SW 1271 (cell line): ENCODE measurements around the gene WASF3.

Experiments used
- DNase-seq, 2 experiments: peaks; one replicate each; lab custom pipeline; 2025; lab: John Stamatoyannopoulos, UW

The WASF3 gene

DNA sequence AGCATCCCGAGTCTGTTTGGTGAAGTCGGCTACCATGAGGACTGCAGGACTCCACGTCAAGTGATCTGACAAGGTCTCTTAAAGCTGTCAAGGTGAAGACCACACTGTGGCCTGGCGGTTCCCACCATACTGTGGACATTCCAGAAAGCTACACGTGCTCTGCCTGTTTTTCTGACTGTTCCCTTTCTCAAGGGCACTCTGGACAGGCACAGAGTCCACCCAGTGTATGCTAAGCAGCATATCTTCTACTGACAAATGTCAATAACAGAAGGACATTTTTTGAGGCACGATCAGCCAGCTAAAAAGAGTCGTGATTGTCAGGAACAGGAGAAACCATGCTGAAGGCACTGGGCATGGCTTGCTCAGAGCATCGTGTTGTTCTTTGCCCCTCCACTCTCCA is 12.8 kb upstream of the WASF3 start:
- DNase-seq: no peak

DNA sequence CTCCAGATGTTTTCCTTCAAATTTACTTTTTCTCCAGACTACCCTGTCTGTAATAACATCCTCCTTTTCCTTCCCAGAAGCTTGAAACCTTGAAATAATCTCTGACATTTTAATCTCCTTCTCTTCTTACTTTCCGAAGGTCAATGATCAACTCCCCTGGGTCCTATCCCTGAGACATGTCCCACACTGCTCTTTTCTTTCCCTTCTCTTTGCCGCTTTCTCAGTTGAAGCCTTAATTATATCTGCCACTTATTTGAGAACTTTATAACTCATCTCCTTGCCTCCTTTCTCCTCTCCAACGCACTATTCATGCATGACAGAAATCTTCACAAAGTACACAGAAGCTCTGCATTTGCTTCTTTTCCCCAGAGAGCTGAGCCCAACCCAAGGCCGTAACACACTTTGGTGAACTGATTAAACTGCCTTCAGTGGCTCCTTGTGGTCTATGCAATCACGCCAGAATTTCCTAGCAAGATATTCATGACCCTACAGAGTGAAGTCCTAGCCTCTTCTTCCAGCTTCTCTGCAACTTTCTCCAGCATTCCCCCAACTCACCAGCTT is 9.2 kb upstream of the WASF3 start:
- no peak for DNase-seq

DNA sequence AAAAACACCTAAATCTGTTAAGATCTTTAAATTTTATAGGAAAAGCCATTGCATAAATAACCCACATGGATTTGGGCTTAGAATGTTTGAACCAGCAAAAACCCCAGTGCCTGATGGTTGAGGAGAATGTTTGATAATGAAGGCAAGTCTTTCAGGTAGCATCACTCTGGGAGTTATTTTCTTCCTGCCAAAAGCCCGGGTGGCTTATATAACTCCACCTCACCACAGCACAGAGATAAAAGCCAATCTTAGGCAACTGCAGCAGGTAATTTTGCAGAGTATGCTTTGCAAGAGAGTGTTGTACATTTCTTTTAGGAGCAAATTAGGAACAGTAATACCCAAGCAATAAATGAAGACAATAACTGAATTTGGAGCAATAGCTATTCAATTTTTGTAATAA is 7.8 kb upstream of the WASF3 start:
- no peak for DNase-seq

DNA sequence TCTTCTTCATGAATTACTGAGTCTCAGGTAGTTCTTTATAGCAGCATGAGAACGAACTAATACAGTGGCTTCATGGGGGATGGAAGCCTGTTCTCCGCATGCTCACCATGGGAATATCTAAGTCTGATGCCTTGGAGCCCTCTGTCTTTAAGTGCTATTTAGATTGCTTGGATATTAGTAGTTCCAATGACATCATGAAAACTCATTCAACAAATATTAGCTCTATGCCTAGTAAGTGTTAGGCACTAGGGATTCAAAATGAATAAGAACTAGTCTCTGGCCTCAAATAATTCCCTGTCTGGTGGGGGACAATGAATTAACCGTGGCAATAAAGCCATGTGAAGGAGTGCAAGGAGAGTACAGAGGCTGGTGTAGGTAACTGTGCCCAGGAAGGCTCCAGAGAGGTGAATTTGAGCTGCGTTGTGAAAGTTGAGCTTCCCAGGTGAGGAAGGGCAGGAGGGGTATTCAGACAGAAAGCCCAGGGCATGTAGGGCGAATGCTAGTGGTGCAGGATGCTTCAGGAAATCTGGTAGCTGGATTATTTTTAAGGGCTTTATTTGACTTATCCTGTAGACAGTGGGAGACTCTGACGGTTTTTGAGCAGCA is 6.1 kb upstream of the WASF3 start:
- no peak for DNase-seq

DNA sequence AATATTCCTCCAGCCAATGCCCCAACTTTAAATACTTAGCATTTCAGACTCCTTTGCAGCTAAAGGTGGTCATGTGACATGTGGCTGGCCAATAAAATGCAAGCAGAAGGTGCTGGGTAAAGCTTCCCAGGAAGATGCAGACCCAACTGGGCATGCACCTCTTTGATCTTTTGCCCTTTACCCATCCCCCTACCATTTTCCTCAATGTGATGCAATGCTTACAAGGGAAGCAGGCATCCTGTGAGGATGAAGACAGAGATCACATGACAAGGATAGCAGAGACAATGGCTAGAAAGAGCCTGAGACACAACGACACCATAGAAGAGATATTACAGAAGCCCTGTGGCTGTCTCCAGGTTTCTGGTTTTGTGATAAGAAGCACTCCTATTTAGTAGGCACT is 2.1 kb upstream of the WASF3 start:
- DNase-seq: no peak

DNA sequence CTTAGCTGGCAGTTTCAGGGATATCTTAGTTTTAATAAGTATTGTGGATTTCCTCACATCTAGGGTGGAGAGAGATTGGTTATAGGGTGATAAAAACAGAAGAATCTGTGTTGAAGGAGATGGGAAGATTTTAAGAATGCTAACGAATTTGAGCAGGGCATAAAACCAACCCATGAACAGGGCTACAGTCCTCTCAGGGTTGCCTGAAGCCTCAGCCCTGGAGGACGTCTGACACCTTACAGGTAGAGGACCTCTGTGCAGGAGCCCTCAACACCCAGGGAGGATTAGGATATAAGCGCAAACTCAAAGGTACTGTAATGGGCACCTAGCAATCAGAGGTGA is 461 bp upstream of the WASF3 start:
- DNase-seq: no peak

DNA sequence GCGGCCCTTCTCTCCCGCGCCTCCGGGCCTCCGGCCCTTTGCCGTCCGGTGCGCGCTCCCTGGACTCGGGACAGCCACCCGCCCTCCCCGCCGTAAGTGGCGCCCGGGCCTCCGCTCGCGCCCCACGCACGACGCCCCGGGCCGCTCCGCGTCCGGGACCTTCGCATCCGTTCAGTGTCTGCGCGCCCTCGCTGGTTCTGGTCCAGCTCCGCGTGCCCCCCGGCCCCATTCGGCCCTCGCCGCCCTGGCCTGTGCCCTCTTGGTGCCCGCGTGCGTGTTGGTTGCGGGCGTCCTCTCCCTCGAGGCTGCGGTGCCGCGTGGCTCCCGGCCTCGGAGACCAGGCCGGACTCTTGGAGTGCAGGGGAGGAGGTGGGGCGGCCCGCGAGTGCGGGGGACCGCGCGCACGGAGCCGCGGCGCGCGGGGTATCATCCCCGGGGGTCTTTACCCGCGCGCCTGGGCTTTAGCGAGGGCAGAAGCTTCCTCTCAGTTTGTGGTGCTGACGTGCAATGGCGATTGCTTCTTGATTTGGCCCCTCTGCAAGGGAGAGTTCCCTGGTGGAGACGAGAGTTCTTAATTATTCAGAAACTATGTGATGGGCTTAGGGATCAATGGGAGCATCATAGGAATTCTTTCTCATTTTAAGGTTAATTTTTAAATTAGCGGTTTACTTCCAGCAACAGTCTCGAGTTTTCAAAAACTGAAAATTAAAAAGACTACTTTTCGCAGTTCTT is 757 bp downstream of the WASF3 start:
- no peak for DNase-seq

DNA sequence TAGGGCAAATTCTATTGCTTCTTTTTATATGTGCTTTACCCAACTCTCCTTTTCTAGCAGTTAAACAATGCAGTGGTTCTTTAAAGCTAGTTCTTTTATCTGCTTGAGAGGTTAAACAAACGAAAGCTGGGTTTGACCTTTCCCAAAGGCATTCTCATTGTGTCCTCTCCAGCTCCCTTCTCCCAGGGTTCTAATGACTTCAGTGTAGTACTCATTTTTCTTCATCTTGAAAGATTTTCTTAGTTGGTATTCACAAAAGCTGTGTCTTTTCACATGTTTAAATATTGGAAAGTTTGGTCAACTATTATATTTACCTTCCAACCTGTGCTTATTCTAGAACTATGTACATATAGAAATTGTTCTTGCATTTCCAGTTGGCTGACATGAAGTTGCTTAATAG is 1.5 kb downstream of the WASF3 start:
- no peak for DNase-seq

DNA sequence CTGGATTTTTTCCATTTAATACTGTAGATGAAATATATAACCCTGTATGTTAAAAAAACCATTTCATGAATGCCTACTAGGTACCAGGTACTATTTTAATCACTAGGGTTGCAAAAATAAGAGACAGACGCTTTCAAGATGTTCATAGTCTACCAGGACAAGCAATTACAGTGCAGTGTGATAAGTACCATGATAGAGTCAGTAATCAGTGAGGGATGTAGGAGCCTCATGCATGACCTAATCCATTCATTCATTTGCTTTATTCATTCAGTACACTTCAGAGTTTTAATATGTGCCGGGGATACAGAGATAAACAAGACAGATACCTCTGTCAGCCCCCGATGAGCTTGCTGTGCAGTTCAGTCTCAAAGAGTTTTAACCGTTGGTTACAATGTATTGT is 3.0 kb downstream of the WASF3 start:
- no peak for DNase-seq

DNA sequence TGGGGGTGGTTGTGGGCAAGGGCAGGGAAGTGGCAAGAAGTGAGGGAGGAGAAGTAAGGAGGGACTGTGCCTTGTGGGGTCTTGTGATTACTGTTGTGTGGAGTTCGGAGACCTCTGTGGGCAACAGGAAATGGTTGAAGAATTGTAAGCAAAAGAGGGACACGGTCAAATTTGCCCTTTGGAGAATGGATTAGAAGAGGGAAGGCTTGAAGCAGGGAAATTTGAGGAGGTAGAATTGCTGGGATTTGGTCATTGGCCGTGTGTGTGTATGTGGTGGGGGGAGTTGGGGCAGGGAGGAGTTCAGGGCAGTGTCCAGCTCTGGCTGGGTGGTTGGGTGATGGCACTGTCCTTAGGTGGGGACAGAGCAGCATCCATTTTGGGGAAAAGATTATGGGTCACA is 3.6 kb downstream of the WASF3 start:
- no peak for DNase-seq

DNA sequence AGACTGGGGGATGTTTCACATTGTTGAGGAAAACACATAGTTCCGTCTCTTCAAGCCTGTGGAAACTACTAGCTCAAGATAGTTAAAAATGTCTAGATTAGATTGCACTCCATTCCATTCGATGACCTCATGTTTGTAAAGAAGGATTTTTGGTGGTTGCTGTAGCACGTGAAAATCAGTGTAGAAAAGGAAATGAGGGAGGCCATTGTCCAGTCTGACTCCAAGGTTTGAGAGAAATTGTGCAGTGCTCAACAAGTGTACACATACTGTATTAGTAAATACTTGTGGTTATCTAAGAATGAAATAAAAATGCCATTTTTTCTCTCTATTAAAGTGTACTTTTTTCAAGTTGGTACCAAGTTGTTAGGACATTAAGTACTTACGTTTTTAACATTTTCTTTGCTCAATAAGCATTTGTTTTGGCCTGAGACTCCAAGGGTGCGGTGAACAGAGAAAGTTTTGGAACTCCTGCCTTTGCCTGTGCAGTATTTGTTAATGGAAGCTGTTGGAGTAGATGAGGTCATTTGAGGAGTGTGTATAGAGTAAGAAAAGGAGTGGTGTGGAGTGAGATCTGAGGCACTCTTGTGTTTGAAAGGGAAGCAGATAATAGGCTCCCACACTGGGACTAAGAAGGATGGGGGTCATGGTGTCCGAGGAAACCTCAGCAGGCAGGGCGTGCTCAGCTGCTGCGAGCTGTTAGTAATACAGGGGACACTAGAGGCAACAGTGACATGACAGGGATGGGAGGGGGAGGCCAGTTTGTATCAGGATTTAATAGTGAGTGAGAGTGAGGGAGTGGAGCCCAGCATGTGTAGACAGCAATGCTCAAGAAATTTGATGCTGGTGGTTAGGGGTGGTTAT is 4.4 kb downstream of the WASF3 start:
- DNase-seq: no peak

DNA sequence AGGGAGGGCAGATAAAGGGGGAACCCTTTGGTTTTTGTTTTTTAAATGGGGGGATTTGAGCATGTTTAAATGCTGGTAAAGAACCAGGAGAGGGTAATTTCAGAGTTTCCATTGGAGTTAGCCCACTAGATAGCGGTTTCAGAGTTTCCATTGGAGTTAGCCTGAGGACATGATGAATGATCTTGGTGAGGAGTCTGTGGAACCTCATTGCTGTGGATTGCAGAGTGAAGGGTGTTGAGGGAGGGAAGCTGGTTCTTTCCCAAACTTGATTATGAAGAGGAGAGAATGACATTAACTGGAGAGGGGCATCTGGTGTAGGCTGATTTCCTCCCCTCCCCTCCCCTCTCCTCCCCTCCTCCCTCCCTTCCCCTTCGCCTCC is 5.0 kb downstream of the WASF3 start:
- no peak for DNase-seq

DNA sequence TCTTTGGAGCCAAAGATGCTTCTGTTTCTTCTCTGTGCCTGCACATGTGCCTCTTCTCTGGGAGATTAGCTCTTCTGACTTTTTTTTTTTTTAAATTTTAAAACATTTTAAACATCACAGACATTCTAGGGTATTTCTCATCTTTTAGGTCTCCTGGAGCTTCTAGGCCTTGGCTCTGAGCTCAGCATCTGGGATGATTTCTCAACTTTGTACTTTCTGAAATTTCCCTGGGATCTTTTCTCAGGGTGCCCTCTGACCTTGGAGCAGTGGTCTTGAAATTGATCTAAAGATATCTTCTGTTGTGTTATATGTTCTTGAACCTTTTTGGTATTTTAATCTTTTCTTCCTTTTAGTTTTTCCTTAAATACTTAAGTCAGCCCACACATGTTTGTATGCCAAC is 6.2 kb downstream of the WASF3 start:
- no peak for DNase-seq

DNA sequence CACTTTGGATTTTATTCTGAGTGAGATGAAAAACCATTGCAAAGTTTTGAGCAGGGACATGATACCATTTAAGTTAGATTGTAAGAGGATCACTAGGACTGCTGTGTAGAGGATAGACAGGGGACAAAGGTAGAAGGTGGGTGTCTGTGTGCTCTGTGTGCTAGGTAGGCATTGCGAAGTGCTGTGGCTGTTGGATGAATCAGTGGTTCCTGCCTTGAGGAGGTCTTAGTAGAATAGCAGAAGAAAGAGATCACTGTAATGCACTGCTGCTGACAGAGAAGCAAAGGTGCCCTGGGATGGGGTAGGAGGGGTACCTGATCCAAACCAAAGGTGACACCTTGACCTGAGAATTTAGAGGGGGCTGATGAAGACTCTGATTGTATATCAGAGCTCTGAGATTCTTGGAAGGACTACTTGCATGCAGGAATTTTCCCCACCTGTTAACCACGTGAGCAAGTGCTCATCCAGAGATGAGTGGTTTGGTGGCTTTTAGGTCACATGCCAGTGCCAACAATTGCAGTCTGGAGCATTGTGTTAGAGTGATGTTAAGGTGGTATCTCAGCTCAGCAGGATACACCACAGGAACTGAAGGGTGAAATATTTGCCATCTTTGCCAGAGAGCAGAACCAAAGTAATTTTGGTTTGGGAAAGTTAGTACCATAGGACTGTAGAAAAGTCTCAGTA is 10.8 kb downstream of the WASF3 start:
- no peak for DNase-seq

DNA sequence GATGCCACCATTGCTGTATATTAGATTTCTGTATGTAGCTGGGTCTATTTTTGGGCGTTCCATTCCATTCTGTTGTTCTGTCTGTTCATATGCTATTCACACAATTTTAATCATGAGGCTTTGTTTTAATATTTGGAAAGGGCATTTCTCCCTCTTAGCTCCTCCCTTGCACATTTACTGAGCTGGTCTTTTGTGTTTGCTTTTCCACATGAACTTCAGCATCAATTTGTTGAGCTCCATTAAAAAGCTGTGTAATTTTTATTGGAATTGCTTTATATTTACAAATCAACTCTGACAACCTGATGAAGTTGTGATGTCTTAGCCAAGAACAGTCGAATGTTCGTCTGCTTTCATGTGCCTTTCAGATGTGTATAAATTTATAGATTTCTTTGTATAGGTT is 14.0 kb downstream of the WASF3 start:
- DNase-seq: no peak

DNA sequence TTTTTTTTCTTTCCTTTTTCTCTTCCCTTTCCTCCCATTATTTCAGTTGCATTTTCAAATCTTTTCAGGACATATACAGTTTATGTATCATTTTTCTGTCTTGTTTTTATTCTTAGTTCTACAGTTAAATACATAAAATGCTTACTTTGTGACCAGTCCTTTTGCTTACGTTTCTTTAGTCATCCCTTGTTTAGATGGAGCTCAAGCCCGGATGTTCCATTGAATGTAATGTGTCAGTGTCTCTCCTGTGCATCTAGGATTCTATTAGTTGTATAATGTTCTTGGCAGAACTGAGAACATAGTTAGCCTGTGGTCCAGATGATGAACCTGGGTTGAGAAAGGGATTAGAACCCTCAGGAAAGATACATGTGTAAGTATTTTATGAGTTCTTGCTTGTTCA is 17.8 kb downstream of the WASF3 start:
- DNase-seq: no peak

DNA sequence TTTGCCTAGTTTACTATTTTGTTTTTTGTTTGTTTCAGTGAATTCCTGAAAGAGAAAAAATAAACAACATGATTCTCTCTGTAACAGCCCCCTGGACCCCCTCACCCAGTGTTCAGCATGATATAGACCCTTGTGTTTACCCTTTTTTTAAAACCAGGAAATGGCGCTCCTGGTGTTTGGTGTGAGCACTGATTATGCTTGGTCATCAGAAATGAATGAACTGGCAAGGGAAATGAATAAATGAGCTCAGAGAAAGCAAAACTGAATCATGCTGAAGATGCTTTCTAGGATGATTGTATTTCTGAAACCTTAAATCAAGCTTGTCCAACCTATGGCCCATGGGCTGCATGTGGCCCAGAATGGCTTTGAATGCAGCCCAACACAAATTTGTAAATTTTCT is 22.1 kb downstream of the WASF3 start:
- no peak for DNase-seq

DNA sequence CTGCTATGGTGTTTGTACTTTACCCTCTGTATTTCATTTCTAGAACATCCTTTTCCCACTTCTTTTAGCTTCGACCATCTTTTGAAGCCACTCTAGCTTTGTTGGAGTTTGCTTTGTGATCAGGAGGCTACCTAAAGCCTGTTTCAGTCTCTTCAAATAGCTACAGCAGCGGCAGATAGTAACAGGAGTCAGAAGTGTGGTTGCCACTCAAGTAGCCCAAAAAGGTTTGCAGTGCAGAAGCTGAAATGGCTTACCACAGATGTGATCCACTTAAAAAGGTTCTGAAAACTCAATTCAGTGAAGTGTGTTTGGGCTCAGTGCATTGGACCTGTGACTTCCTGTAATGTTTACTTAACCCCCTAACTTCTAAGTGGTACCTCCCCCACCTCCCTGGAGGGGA is 26.2 kb downstream of the WASF3 start:
- no peak for DNase-seq

DNA sequence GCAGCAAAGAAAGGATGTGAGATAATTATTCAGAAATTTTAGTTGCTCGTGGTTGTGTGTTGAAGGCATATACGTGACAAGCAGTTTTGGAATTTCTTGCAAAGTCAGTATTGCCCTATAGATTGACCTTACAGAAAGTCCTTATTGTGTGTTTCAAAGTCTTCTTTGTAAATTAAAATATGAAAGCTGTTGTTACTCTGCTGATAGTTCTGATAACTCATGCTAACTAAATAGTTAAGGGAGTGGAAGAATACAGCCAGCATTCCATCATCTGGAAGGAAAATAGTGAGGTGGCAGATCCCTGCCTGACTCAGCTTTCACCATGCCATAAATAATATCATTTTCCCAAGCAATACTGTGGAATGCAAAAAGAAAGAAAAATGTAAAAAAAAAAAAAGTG is 27.2 kb downstream of the WASF3 start:
- DNase-seq: no peak

DNA sequence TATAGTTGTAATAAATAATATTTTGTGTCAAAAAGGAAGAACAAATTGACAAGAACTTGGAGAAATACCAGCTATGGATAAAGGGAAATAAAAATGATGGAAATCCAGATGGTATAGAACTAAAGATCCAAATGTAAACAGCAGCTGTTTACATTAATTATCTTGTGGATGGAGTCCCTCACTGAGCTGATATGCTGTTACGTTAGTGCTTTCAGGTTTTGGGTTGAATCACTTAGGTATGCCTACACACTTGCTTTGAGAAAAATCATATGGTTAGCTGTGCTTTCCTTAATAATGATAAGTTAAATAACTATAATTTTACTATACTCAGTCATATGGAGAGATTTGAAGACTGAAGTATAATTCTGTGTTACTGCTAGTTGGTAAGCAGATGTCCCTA is 27.7 kb downstream of the WASF3 start:
- DNase-seq: no peak

DNA sequence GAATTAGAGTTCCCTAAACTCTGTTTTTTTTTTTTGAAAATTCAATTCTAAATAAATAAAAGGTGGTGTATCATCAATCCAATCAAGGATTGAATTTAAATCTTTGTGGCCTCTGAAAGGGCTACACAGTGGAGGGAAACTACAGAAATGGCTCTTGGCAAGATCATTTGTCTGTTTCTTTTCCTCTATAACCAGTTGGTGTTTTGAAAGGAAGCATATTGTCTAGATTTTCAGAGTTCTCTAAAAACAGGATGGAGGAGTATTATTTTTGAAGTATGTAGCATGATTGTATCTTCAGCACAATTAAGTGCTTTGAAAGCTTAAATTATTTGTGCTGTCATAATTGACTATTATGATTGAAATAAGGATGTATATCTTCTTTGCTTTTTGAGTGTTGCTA is 29.8 kb downstream of the WASF3 start:
- DNase-seq: no peak

DNA sequence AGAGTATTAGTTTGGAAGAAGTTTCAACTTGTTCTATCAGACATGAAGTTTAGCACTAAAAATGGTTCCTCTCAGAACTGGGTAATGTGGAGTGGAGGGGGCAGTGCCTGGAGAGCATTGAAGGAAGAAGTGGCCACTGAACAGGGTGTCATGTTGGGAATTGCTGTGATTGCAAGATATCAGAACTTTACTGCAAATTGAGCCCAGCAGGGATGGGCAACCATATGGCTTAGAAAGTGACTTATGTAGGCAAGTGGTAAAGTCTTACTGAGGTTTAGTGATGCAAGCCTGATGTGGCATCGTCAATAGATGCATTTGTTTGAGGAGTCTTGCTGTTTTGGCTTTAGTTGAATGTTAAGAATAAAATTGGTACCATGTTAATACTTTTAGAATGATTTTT is 31.7 kb downstream of the WASF3 start:
- no peak for DNase-seq

DNA sequence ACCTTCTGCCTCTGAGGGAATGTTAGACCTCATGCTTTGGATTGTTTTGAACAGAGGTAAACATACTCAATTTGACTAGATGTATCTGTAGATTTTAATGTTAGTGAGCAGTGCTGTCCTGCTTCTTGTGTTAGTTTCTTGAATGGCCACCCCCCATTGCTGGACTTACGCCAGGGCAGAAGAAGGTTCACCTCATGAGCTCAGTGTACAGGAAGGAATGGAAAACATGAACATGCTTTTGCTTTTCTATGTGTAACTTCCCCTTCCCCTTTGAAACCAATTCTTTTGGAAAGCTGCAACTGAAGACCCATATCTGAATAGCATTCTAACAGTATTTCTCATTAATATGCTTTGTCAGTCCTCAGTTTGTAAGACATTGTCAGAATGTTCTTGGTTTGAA is 32.3 kb downstream of the WASF3 start:
- DNase-seq: no peak
